A549 (cell line): ENCODE measurements around the gene IRF1. TPM values are rescaled to one million over a fixed set of nuclear protein-coding genes. Genes with fewer than 3 reads are reported as not detected.
"Not testable (repeated sequence)": the region's sequence is repeated elsewhere in the genome, so short reads cannot be mapped to it uniquely, and the experiment has no call there.

Experiments used
- ATAC-seq, 2 experiments: fragments of 200-7000 bp in 1 of 2; fragments of >200 bp in 1 of 2; cut with Nextera tagmentation in 1 of 2; cut with Tn5 transposase in 1 of 2; 3 replicates each; pipeline versions ENCODE4 v1.8.0 to v1.9.1; 2018 to 2020; ENCODE audit warnings: mild to moderate bottlenecking in 1 of 2, moderate library complexity in 1 of 2
- CTCF ChIA-PET: fragments of 300-600 bp; sonication (Branson Sonifier 250); formaldehyde crosslinking; extraction: SDS; loops from one replicate; lab custom pipeline; 2021; ENCODE audit warnings: antibody characterized with exemption, inconsistent platforms; lab: Yijun Ruan, JAX
- POLR2A ChIA-PET: fragments of 350-600 bp; formaldehyde crosslinking; extraction: SDS; loops from one replicate; lab custom pipeline; 2021; ENCODE audit warnings: antibody characterized with exemption, inconsistent platforms; lab: Yijun Ruan, JAX
- DNase-seq, 2 experiments: peaks; one replicate each; pipeline versions ENCODE4 v3.0.0 to v3.0.0-alpha.2; 2011 to 2016; ENCODE audit warnings: low read depth in 1 of 2, low spot score in 1 of 2
- FAIRE-seq: peaks from 2 replicates; lab custom pipeline; 2011; peaks lifted over from hg19 to GRCh38; lab: Jason Lieb, UNC
- H3K27ac ChIP-seq, 2 experiments: fragments of >200 bp; sonication (Bioruptor Twin); formaldehyde crosslinking; 3 replicates each; pipeline ENCODE4 v1.5.1; 2016 to 2017
- H3K4me1 ChIP-seq: fragments of >200 bp; sonication (Bioruptor Twin); formaldehyde crosslinking; 3 replicates; pipeline ENCODE4 v1.6.1; 2016
- H3K4me2 ChIP-seq: fragments of >200 bp; sonication (Bioruptor Twin); formaldehyde crosslinking; 3 replicates; pipeline ENCODE4 v1.6.1; 2016
- H3K4me3 ChIP-seq: fragments of >200 bp; sonication (Bioruptor Twin); formaldehyde crosslinking; 3 replicates; pipeline ENCODE4 v1.5.1; 2016
- H3K9me3 ChIP-seq: fragments of >200 bp; sonication (Bioruptor Twin); formaldehyde crosslinking; 3 replicates; pipeline ENCODE4 v1.6.1; 2016
- ATOH8 ChIP-seq: fragments of 250-450 bp; sonication (Bioruptor Pico); IDR thresholded peaks from 2 replicates; pipeline ENCODE4 v1.5.0; 2020; ENCODE audit warnings: low read depth, mild to moderate bottlenecking, moderate library complexity
- CBX2 ChIP-seq: fragments of 200-600 bp; sonication (generic); IDR thresholded peaks from 2 replicates; pipeline ENCODE4 v1.6.1; 2016; ENCODE audit warnings: low read depth, mild to moderate bottlenecking, borderline replicate concordance
- CHD4 ChIP-seq: fragments of 200-600 bp; sonication (generic); IDR thresholded peaks from 2 replicates; pipeline ENCODE4 v1.6.1; 2016; ENCODE audit warnings: antibody characterized with exemption, mild to moderate bottlenecking, borderline replicate concordance
- FOSB ChIP-seq: fragments of 250-450 bp; sonication (Bioruptor Pico); IDR thresholded peaks from 2 replicates; pipeline ENCODE4 v1.5.0; 2020; ENCODE audit warnings: mild to moderate bottlenecking, moderate library complexity
- FOSL2 ChIP-seq, 2 experiments: fragments of 450-650 bp in 1 of 2; fragments of >200 bp in 1 of 2; sonication (Bioruptor Twin) in 1 of 2; formaldehyde crosslinking; IDR thresholded peaks; 2 replicates each; pipeline versions ENCODE4 v1.5.0 to v1.6.1; 2016 to 2020; ENCODE audit warnings: mild to moderate bottlenecking in 1 of 2, moderate library complexity in 1 of 2
- HOXB13 ChIP-seq: fragments of 250-450 bp; sonication (Bioruptor Pico); IDR thresholded peaks from 2 replicates; pipeline ENCODE4 v1.5.0; 2020; ENCODE audit warnings: low read depth, mild to moderate bottlenecking, moderate library complexity
- NR3C1 ChIP-seq: fragments of >200 bp; sonication (Bioruptor Twin); formaldehyde crosslinking; IDR thresholded peaks from 3 replicates; pipeline ENCODE4 v1.6.1; 2017
- PHF8 ChIP-seq: fragments of 200-600 bp; sonication (generic); IDR thresholded peaks from 2 replicates; pipeline ENCODE4 v1.6.1; 2016; ENCODE audit warnings: low read depth, mild to moderate bottlenecking, antibody characterized with exemption, moderate library complexity, borderline replicate concordance
- POLR2AphosphoS2 ChIP-seq: conservative IDR thresholded peaks from 2 replicates; pipeline ENCODE4 v1.6.1; 2012; ENCODE audit warnings: low read length, improper control_type of control experiment, inconsistent platforms
- RARB ChIP-seq: fragments of 250-450 bp; sonication (Bioruptor Pico); IDR thresholded peaks from 2 replicates; pipeline ENCODE4 v1.8.0; 2021; ENCODE audit warnings: mild to moderate bottlenecking, moderate library complexity
- RCOR1 ChIP-seq: fragments of 150-350 bp; IDR thresholded peaks from 2 replicates; pipeline ENCODE4 v1.6.1; 2014; ENCODE audit warnings: antibody characterized with exemption, low read length, low read depth
- ZC3H11A ChIP-seq: fragments of 450-650 bp; IDR thresholded peaks from 2 replicates; pipeline ENCODE4 v1.6.1; 2014; ENCODE audit warnings: antibody characterized with exemption, mild to moderate bottlenecking
- WGBS: methylation state at CpG from one replicate; pipeline ENCODE4 v1.1.6; 2017; ENCODE audit errors: missing lambda C conversion rate; 5-methylcytosine and 5-hydroxymethylcytosine counted together
- polyA plus RNA-seq, 4 experiments: library from polyadenylated mRNA; depleted of rRNA in 3 of 4; stranded (reverse); fragments of >200 nt; fragmentation: RNase III in 1 of 4; extraction: RNeasy Plus Mini Kit Qiagen cat#74134 plus additional on column Dnase treatment in 1 of 4; gene quantifications; 2 replicates in 3 of 4; 3 replicates in 1 of 4; pipeline ENCODE4 v1.2.3, GENCODE V29; 2011 to 2017
- TF ChIP-seq, protein P1 (sequence below): fragments of 450-650 bp; IDR thresholded peaks from 2 replicates; pipeline ENCODE4 v1.6.1; 2014; ENCODE audit warnings: antibody characterized with exemption
- TF ChIP-seq, protein P2 (sequence below): IDR thresholded peaks from 2 replicates; pipeline ENCODE4 v1.6.1; 2012

IRF1 gene
- polyA plus RNA-seq, 2 of the 4 experiments (the other 2 are of a cell fraction), result 10.9 to 13.3 TPM

DNA sequence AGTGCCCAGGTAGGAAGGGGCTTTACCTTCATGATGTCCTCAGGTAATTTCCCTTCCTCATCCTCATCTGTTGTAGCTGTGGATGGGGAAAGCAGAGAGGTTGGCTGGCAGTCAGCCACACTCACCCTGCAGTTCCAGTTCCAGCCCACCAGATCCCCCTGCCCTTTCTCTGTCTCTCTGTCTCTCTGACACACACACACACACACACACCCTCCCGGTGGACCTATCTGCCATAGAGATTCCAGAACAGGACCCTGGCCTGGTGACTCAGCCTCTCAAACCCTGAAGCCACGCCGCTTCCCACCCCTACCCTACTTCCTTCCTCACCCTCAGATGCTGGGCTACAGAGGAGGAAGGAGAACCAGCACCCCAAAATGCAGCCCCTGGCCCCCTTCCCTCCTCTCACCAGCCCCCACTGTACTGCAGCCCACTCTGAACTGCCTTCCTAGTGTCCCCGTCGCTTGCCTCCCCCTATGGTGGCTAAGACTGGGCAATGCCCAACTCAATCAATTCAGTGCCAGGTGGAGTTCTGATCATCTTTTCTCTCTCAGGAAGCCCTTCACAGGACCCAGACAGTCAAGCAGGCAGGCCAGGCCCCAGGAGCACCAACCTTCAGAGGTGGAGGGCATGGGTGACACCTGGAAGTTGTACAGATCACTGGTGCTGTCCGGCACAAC, 4.8 kb downstream of the IRF1 start (continued):
- TF ChIP-seq, protein P1, sequence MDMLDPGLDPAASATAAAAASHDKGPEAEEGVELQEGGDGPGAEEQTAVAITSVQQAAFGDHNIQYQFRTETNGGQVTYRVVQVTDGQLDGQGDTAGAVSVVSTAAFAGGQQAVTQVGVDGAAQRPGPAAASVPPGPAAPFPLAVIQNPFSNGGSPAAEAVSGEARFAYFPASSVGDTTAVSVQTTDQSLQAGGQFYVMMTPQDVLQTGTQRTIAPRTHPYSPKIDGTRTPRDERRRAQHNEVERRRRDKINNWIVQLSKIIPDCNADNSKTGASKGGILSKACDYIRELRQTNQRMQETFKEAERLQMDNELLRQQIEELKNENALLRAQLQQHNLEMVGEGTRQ, result no peak
- TF ChIP-seq POLR2AphosphoS2, result no peak; the same call in 1 of the 2 replicates
- TF ChIP-seq HOXB13 (CRISPR knock-in tag), result no peak

GRCh38 chr5:132484876-132485640, 5.5 kb downstream of the IRF1 start:
- not testable (repeated sequence) for DNase-seq, H3K9me3 ChIP-seq, H3K4me3 ChIP-seq, H3K27ac ChIP-seq, H3K4me2 ChIP-seq, FAIRE-seq, ATAC-seq
- ChIA-PET POLR2A (interaction anchor here (0.7 kb wide), 1 partner anchor 14 kb away, joined by 4 read pairs; no protein-coding TSS in a partner anchor), CTCF (interaction anchor here (0.8 to 2.9 kb wide), 7 partner anchors 12 to 99 kb away, joined by 3 to 11 read pairs (median 3); no protein-coding TSS in a partner anchor)
- peaks cover 14% of the 10 kb centered on the region; the same call in 2 of the 3 replicates for H3K4me1 ChIP-seq
- WGBS, result 91% methylated on average over 12 of the region's 12 CpGs

DNA sequence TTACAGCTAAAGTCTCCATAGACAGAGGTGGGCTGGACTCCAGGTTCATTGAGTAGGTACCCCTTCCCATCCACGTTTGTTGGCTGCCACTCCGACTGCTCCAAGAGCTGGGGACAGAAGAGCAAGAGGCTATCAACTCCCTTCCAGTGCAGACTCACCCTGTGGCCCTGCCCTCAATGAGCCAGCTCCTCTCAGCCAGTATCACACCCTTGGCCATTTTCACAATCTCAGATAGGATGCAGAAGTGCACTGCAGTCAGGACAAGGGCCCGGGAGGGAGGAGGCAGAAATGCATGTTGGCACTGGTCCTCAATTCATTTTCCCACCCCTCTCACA, 6.2 kb downstream of the IRF1 start:
- Histone ChIP-seq H3K4me3 (no peak overlapping the region), H3K4me1 (peaks cover 10% of the 10 kb centered on the region; the same call in 2 of the 3 replicates), H3K4me2 (no peak overlapping the region), H3K27ac (no peak overlapping the region), H3K9me3 (no peaks in the 10 kb centered on the region)
- ChIA-PET POLR2A (no interaction called here), CTCF (interaction anchor here (1.0 to 2.9 kb wide), 5 partner anchors 9 to 98 kb away, joined by 3 to 11 read pairs (median 6); no protein-coding TSS in a partner anchor)
- 89% methylated on average over 3 of the region's 3 CpGs for WGBS
- ATAC-seq (no peak), DNase-seq (no peak), FAIRE-seq (no peak)
- TF ChIP-seq, protein P1, result no peak
- TF ChIP-seq ZC3H11A (no peak), FOSB (CRISPR knock-in tag) (no peak), CHD4 (no peak), POLR2AphosphoS2 (no peak), PHF8 (no peak), RARB (no peak), ATOH8 (no peak), RCOR1 (no peak), NR3C1 (no peak), FOSL2 (IDR thresholded peaks at IDR 0.05) (no peak), FOSL2 (CRISPR knock-in tag; IDR thresholded peaks at IDR 0.05) (no peak), CBX2 (no peak)
- TF ChIP-seq, protein P2, sequence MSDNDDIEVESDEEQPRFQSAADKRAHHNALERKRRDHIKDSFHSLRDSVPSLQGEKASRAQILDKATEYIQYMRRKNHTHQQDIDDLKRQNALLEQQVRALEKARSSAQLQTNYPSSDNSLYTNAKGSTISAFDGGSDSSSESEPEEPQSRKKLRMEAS, result no peak
